LNCaP clone FGC (cell line): ENCODE data around the gene SALL2.

Experiments used
- DNase-seq: peaks from one replicate; pipeline ENCODE4 v3.0.0-alpha.2; 2011; ENCODE audit warnings: low read depth
- H3K4me3 ChIP-seq: 2 replicates; pipeline ENCODE4 v1.5.1; 2011; ENCODE audit warnings: mild to moderate bottlenecking, low read depth, low read length, control low read depth
- CTCF ChIP-seq: IDR thresholded peaks from 2 replicates; pipeline ENCODE4 v1.5.1; 2012; ENCODE audit warnings: mild to moderate bottlenecking; ENCODE audit not compliant: control insufficient read depth, insufficient read depth; ENCODE audit errors: extremely low read depth

SALL2 gene

GRCh38 chr14:21505012-21505553 is 21.1 kb downstream of the SALL2 start:
- TF ChIP-seq CTCF = no peak
- H3K4me3 ChIP-seq = no peak overlapping the region
- DNase-seq = no peak

GRCh38 chr14:21503376-21503775 is 22.8 kb downstream of the SALL2 start:
- DNase-seq = no peak
- no peak for TF ChIP-seq CTCF
- H3K4me3 ChIP-seq = no peak overlapping the region

GRCh38 chr14:21501568-21501967 is 24.6 kb downstream of the SALL2 start:
- TF ChIP-seq CTCF = no peak
- H3K4me3 ChIP-seq = no peak overlapping the region
- DNase-seq = no peak

GRCh38 chr14:21498540-21499526 is 27.3 kb downstream of the SALL2 start:
- peak; percentile 14 for DNase-seq
- no peak overlapping the region for H3K4me3 ChIP-seq
- TF ChIP-seq CTCF = peak; percentile 55

GRCh38 chr14:21496453-21496852 is 29.7 kb downstream of the SALL2 start:
- no peak for TF ChIP-seq CTCF
- no peak for DNase-seq
- H3K4me3 ChIP-seq = no peak overlapping the region

GRCh38 chr14:21494902-21495762 is 31.0 kb downstream of the SALL2 start:
- no peak overlapping the region for H3K4me3 ChIP-seq
- TF ChIP-seq CTCF = no peak
- no peak for DNase-seq
